ENCODE data around the gene WAS.
A peak's percentile ranks its signal among the peaks of the same experiment; 100 is the strongest.
"Not testable (repeated sequence)": the region's sequence is repeated elsewhere in the genome, so short reads cannot be mapped to it uniquely, and the experiment has no call there.

Gene WAS

GRCh38 chrX:48683411-48683982 is at the start of gene WAS:
TSS of gene WAS (plus strand) at chrX:48683799. CDS start at chrX:48683854, 55 bp downstream.
- DNase-seq: no peak

DNA sequence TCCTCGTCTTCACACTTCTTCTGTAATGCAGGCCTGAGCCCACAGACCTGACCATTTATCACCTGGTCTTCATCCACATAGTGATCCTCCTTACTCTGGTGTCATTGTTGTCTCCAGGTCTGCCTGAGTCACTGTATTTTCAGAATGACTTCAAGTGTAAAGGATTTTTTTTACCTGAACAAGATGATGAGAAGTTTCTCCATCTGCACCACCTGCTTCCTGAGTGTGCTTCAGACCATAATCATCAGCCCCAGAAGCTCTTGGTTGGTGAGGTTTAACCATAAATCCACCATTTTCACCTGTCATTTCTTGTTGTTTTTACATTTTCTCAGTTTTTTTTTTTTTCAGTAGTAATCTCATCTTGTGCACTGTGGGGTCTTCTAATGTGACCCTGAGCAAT is 47.3 kb upstream of the WAS start:
- no peak for DNase-seq

GRCh38 chrX:48636776-48637175 is 46.8 kb upstream of the WAS start:
- no peak for DNase-seq

DNA sequence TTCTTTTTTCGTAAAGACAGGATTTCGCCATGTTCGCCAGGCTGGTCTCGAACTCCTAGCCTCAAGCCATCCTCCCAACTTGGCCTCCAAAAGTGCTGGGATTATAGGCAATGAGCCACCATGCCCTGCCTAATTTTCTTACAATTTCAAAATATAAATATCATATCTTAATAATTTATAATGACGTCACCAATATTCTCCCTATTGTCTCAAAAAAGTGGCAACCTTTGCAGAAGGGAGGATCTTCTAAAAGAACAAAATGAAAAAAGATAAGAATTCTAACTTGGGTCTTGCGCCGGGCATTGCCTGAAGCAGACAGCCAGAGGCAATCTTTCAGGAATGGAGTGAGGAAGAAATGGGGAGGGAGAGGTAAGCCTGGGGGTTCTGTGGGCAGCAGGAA is 37.9 kb upstream of the WAS start:
- DNase-seq: no peak

GRCh38 chrX:48648336-48648751 is 35.3 kb upstream of the WAS start:
- DNase-seq: no peak

DNA sequence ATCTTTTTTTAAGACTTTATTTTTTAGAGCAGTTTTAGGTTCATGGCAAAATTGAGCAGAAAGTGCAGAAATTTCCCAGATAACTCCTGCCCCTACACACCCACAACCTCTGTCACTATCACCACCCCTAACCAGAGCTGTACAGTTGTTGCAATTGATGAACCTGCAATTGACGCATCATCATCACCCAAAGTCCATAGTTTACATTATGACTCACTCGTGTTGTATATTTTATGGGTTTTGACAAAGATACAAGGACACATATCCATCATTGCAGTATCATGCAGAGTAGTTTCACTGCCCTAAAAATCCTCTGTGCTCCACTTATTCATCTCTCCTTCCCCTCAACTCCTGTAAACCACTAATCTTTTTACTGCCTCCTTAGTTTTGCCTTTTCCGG is 34.5 kb upstream of the WAS start:
- no peak for DNase-seq

- not testable (repeated sequence) for DNase-seq
These were observed 31.5 kb upstream of the WAS start for GRCh38 chrX:48652055-48652579.

DNA sequence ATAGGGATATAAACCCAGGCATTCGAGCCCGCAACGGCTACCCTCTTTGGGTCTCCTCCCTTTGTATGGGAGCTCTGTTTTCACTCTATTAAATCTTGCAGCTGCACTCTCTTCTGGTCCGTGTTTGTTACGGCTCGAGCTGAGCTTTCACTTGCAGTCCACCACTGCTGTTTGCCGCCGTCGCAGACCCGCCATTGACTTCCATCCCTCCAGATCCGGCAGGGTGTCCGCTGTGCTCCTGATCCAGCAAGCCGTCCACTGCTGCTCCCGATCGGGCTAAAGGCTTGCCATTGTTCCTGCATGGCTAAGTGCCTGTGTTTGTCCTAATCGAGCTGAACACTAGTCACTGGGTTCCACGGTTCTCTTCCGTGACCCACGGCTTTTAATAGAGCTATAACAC is 28.9 kb upstream of the WAS start:
- DNase-seq: not testable (repeated sequence)

- DNase-seq: not testable (repeated sequence)
These were observed 23.9 kb upstream of the WAS start for GRCh38 chrX:48659686-48660085.

- no peak for DNase-seq
These were observed 20.4 kb upstream of the WAS start for GRCh38 chrX:48663241-48663640.

GRCh38 chrX:48664156-48664555 is 19.4 kb upstream of the WAS start:
- DNase-seq: no peak

GRCh38 chrX:48665991-48666390 is 17.6 kb upstream of the WAS start:
- no peak for DNase-seq

DNA sequence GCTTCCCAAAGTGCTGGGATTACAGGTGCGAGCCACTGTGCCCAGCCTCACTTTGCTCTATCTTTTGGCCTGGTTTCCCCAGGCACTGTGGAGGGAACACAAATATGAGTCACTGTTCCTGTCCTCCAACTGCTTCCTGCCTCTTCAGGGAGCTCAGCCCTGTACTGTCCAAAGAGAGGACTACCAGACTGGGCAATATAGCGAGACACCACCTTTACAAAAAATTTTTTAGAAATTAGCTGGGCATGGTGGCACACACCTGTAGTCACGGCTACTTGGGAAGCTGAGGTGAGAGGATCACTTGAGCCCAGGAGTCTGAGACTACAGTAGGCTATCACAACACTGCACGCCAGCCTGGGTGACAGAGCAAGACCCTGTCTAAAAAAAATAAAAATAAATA is 16.9 kb upstream of the WAS start:
- no peak for DNase-seq

DNA sequence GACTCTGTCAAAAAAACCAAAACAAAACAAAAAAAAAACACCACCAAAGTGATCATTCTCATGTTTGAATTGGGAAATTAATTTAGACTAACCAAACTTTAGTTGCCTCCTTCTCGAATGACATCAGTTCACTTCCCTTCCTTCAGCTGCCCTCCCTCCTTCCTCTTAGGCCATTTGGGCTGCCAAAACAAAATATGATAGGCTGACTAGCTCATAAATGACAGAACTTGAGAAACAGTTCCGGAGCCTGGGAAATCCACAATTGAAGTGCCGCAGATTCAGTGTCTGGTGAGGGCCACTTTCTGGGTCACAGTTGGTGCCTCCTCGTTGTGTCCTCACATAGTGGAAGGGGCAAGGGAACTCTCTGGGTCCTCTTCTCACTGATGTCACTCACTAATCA is 16.1 kb upstream of the WAS start:
- DNase-seq: no peak

GRCh38 chrX:48668187-48668586 is 15.4 kb upstream of the WAS start:
- not testable (repeated sequence) for DNase-seq

DNA sequence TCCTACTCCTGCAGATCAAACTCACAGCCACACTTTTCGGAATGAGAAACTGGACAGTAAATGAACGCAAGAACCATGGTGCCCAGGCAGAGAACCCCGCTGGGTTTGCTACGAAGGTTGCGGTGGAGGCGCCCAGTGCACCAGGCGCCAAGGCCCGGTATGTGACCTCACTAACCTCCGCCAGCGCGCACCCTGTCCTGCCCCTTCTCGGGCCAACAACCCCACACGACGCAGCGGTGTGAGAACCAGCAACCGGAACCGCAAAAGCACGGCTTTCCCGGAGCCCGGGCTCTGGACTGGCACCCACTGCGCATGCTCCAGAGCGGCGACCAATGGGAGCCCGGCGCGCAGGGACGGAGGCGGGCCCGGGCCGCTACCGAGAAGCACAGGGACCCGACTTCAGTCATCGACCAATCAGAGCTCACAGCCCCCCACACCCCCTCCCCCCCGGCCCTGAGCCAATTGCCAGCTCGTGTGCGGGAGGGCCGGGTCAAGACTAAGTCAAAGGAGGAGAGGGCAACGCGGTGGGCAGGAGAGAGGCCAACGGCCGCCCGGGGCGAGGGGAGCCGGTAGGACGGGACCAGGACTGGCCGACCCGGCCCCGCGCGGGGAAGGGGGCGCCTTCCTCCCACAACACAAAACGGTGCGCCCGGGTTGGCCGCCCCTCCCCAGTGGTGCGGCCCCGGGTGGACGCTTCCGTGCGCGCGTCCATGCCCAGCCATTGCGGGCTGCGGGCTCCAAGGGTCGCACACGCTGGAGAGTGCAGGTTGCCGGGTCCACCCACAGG is 7.3 kb upstream of the WAS start:
- DNase-seq: peak; percentile 21

DNA sequence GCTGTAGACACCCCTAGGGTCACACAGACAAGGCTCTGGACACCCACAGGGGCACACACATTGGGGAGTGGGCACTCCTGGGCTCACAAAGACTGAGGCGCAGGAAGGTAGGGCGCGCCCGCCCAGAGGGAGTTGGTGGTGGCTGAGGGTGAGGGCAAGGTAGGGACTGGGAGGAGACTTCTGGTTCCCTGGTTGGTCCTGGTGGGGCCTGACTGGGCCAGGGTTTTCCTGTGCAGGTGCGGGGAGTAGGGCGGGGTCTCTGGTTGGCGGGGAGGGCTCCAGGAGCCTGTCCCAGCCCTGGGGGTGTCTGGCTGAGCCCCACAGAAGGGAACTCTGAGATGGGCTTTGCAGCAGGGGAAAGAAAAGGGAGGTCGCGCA is 6.7 kb upstream of the WAS start:
- DNase-seq: no peak

GRCh38 chrX:48677516-48677915 is 6.1 kb upstream of the WAS start:
- DNase-seq: no peak

DNA sequence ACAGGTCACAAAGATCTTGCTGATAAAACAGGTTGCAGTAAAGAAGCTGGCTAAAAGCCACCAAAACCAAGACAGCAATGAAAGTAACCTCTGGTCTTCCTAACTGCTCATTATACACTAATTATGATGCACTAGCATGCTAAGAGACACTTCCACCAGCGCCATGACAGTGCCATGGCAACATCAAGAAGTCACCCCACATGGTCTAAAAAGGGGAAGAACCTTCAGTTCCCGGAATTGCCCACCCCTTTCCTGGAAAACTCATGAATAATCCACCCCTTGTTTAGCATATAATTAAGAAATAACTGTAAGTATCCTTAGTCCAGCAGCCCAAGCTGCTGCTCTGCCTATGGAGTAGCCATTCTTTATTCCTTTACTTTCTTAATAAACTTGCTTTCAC is 3.1 kb upstream of the WAS start:
- DNase-seq: not testable (repeated sequence)

DNA sequence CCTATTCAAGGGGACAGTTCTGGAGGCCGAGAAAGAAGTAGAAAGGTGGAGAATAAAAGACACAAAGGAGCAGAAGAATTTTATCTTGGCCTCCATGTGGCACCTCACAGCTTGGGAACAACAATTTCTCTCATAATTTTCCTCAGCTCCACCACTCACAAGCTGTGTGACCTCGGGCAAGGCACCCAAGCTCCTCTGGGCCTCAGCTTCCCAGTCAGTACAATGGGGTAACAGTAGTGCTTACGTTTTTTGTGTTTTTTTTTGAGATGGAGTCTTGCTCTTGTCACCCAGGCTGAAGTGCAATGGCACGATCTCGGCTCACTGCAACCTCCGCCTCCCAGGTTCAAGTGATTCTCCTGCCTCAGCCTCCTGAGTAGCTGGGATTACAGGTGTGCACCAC is 2.7 kb upstream of the WAS start:
- DNase-seq: not testable (repeated sequence)

DNA sequence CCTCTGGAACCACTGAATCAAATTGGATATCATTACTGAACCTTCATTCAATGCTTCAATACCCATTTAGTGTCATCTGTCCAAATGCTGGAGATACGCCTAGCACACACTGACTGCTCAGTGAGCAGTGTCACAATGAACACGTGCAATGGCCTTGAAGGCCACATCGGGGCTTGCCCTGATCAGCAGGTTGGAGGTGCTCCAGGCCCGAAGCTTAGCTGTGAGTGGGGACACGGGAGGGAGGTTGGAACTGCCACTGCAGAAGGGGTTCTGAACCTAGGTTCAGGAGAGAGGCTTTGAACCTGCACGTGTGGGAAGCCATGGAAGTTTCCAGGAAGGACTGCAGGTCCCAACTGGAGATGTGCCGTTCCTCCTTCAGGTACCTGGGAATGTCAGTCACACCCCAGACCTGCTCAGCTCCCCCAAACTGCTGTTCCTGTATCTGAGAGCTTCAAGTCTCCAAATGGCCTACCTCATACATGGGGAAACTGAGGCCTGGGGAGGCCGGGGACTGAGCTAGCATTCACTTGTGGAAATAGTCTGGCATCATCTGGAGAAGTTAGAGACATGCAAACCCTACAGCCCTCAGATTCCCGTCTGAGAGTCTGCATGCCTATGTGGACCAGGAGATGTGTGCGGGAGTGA is 1.9 kb upstream of the WAS start:
- DNase-seq: no peak

GRCh38 chrX:48682795-48683194 is 804 bp upstream of the WAS start:
- DNase-seq: not testable (repeated sequence)

DNA sequence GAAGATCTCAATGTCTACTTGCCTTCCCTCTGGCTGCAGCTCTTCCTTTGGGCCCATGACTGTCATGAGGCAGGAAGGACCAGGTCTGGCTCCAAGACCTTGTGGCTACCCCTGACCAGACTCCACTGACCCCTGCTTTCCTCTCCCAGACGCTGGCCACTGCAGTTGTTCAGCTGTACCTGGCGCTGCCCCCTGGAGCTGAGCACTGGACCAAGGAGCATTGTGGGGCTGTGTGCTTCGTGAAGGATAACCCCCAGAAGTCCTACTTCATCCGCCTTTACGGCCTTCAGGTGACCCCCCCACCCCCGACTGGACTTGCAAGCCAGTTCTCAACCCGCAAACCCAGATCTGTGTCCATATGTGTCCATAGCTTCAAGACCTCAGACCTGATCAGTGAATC is 535 bp downstream of the WAS start:
- no peak for DNase-seq

DNA sequence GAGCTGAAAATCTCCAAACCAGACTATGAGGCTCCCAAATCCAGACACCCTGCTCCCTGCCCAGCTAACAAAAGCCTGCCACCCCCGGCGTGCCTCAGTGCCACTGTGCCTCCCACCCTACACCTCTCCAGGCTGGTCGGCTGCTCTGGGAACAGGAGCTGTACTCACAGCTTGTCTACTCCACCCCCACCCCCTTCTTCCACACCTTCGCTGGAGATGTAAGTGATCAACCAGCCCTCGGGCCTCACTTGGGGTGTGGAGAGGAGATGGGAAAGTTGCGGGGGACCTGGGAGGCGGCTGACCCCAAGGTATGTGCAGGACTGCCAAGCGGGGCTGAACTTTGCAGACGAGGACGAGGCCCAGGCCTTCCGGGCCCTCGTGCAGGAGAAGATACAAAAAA is 1.8 kb downstream of the WAS start:
- DNase-seq: no peak

Measured in cortex of kidney (tissue), 1 donor.